ACC112 (cell line): ENCODE results near the gene ADAMTS16.
A peak's percentile ranks its signal among the peaks of the same experiment; 100 is the strongest.

Experiments used
- H2AFZ ChIP-seq: fragments of 200-600 bp; sonication (generic); one replicate; pipeline ENCODE4 v1.6.0; 2017; ENCODE audit warnings: antibody characterized with exemption, low read length; ENCODE audit not compliant: unreplicated experiment
- H3K27ac ChIP-seq: fragments of 200-600 bp; sonication (generic); 2 replicates; pipeline ENCODE4 v1.5.1; 2014; ENCODE audit warnings: low read depth, mild to moderate bottlenecking, antibody characterized with exemption, low read length, moderate library complexity
- H3K27me3 ChIP-seq: fragments of 200-600 bp; sonication (generic); 2 replicates; pipeline ENCODE4 v1.6.1; 2014; ENCODE audit warnings: mild to moderate bottlenecking, antibody characterized with exemption, low read length, moderate library complexity, mixed read lengths; ENCODE audit not compliant: insufficient read depth
- H3K36me3 ChIP-seq: fragments of 200-600 bp; sonication (generic); 2 replicates; pipeline ENCODE4 v1.6.1; 2016; ENCODE audit warnings: mild to moderate bottlenecking, antibody characterized with exemption, low read length, moderate library complexity, mixed read lengths; ENCODE audit not compliant: insufficient read depth
- H3K4me1 ChIP-seq: fragments of 200-600 bp; sonication (generic); one replicate; pipeline ENCODE4 v1.6.1; 2016; ENCODE audit warnings: low read length, mixed read lengths; ENCODE audit not compliant: insufficient read depth, unreplicated experiment, control insufficient read depth
- H3K4me3 ChIP-seq: fragments of 200-600 bp; sonication (generic); 2 replicates; pipeline ENCODE4 v1.5.1; 2014; ENCODE audit warnings: mild to moderate bottlenecking, low read depth, low read length
- H3K79me2 ChIP-seq: fragments of 200-600 bp; sonication (generic); one replicate; pipeline ENCODE4 v1.6.0; 2016; ENCODE audit warnings: low read length; ENCODE audit not compliant: control insufficient read depth, unreplicated experiment, insufficient read depth

ADAMTS16 gene

GRCh38 chr5:5270161-5270560, 130.0 kb downstream of the ADAMTS16 start:
- H3K4me3 ChIP-seq: no peak overlapping the region
- H3K27ac ChIP-seq: no peak overlapping the region
- H3K4me1 ChIP-seq: no peaks in the 10 kb centered on the region
- H2AFZ ChIP-seq: no peak overlapping the region
- no peaks in the 10 kb centered on the region for H3K36me3 ChIP-seq
- no peaks in the 10 kb centered on the region for H3K79me2 ChIP-seq
- no peaks in the 10 kb centered on the region for H3K27me3 ChIP-seq

GRCh38 chr5:5270958-5271785, 131.0 kb downstream of the ADAMTS16 start:
- Histone ChIP-seq H2AFZ (no peak overlapping the region), H3K27ac (no peak overlapping the region), H3K27me3 (no peaks in the 10 kb centered on the region), H3K4me1 (no peaks in the 10 kb centered on the region), H3K4me3 (peak overlapping the region; percentile 22; the same call in 1 of the 2 replicates), H3K79me2 (no peaks in the 10 kb centered on the region), H3K36me3 (no peaks in the 10 kb centered on the region)

GRCh38 chr5:5271786-5272321, 131.7 kb downstream of the ADAMTS16 start:
- Histone ChIP-seq H3K79me2 (no peaks in the 10 kb centered on the region), H3K27me3 (no peaks in the 10 kb centered on the region), H3K4me3 (peak overlapping the region; percentile 22; the same call in 1 of the 2 replicates), H3K36me3 (no peaks in the 10 kb centered on the region), H3K4me1 (no peaks in the 10 kb centered on the region), H2AFZ (peak overlapping the region; percentile 25), H3K27ac (no peak overlapping the region)

GRCh38 chr5:5273398-5273797, 133.3 kb downstream of the ADAMTS16 start:
- no peak overlapping the region for H2AFZ ChIP-seq
- H3K27me3 ChIP-seq: no peaks in the 10 kb centered on the region
- H3K4me3 ChIP-seq: no peak overlapping the region
- H3K79me2 ChIP-seq: no peaks in the 10 kb centered on the region
- H3K36me3 ChIP-seq: no peaks in the 10 kb centered on the region
- no peak overlapping the region for H3K27ac ChIP-seq
- no peaks in the 10 kb centered on the region for H3K4me1 ChIP-seq

GRCh38 chr5:5273976-5274375, 133.8 kb downstream of the ADAMTS16 start:
- no peak overlapping the region for H3K27ac ChIP-seq
- no peak overlapping the region for H3K4me3 ChIP-seq
- H3K79me2 ChIP-seq: no peaks in the 10 kb centered on the region
- no peaks in the 10 kb centered on the region for H3K4me1 ChIP-seq
- H3K36me3 ChIP-seq: no peaks in the 10 kb centered on the region
- no peaks in the 10 kb centered on the region for H3K27me3 ChIP-seq
- no peak overlapping the region for H2AFZ ChIP-seq

GRCh38 chr5:5275211-5275610, 135.1 kb downstream of the ADAMTS16 start:
- H2AFZ ChIP-seq: no peak overlapping the region
- H3K4me1 ChIP-seq: no peaks in the 10 kb centered on the region
- H3K4me3 ChIP-seq: no peak overlapping the region
- H3K27ac ChIP-seq: no peak overlapping the region
- H3K27me3 ChIP-seq: no peaks in the 10 kb centered on the region
- H3K36me3 ChIP-seq: no peaks in the 10 kb centered on the region
- H3K79me2 ChIP-seq: no peaks in the 10 kb centered on the region

- Histone ChIP-seq H3K36me3 (no peaks in the 10 kb centered on the region), H3K79me2 (no peaks in the 10 kb centered on the region), H3K27me3 (no peaks in the 10 kb centered on the region), H2AFZ (no peak overlapping the region), H3K27ac (no peak overlapping the region), H3K4me3 (no peak overlapping the region), H3K4me1 (no peaks in the 10 kb centered on the region)
These were observed 136.3 kb downstream of the ADAMTS16 start for GRCh38 chr5:5276430-5276829.

GRCh38 chr5:5276951-5277517, 136.9 kb downstream of the ADAMTS16 start:
- H3K36me3 ChIP-seq: no peaks in the 10 kb centered on the region
- no peak overlapping the region for H2AFZ ChIP-seq
- H3K27me3 ChIP-seq: no peaks in the 10 kb centered on the region
- H3K4me1 ChIP-seq: no peaks in the 10 kb centered on the region
- H3K79me2 ChIP-seq: no peaks in the 10 kb centered on the region
- H3K4me3 ChIP-seq: no peak overlapping the region
- no peak overlapping the region for H3K27ac ChIP-seq

- Histone ChIP-seq H3K79me2 (no peaks in the 10 kb centered on the region), H3K4me3 (no peak overlapping the region), H3K4me1 (no peaks in the 10 kb centered on the region), H3K27me3 (no peaks in the 10 kb centered on the region), H2AFZ (no peak overlapping the region), H3K36me3 (no peaks in the 10 kb centered on the region), H3K27ac (no peak overlapping the region)
These were observed 138.2 kb downstream of the ADAMTS16 start for GRCh38 chr5:5278201-5278814.

GRCh38 chr5:5278815-5279381, 138.8 kb downstream of the ADAMTS16 start:
- Histone ChIP-seq H3K27ac (no peak overlapping the region), H3K4me1 (no peaks in the 10 kb centered on the region), H3K27me3 (no peaks in the 10 kb centered on the region), H3K4me3 (no peak overlapping the region), H3K79me2 (no peaks in the 10 kb centered on the region), H3K36me3 (no peaks in the 10 kb centered on the region), H2AFZ (no peak overlapping the region)
